Neural crest cell (in vitro differentiated cells): ENCODE measurements around the gene CEP295NL. TPM values are rescaled to one million over a fixed set of nuclear protein-coding genes. Genes with fewer than 3 reads are reported as not detected.

Experiments
- DNase-seq: peaks from one replicate; pipeline ENCODE4 v3.0.0; 2021; ENCODE audit warnings: low read depth, mixed read lengths, low spot score
- H3K27ac Mint-ChIP-seq: one replicate; pipeline ENCODE4 v1.8.0; 2021; ENCODE audit warnings: mild to moderate bottlenecking, mixed read lengths; ENCODE audit not compliant: unreplicated experiment
- H3K27me3 Mint-ChIP-seq: 2 replicates; pipeline ENCODE4 v1.8.0; 2021; ENCODE audit warnings: low read depth, mild to moderate bottlenecking, mixed read lengths
- H3K36me3 Mint-ChIP-seq: 2 replicates; pipeline ENCODE4 v1.8.0; 2021; ENCODE audit warnings: low read depth, mild to moderate bottlenecking, mixed read lengths
- H3K4me1 Mint-ChIP-seq: 2 replicates; pipeline ENCODE4 v1.8.0; 2021; ENCODE audit warnings: mixed read lengths
- H3K4me3 Mint-ChIP-seq: one replicate; pipeline ENCODE4 v1.8.0; 2021; ENCODE audit warnings: mild to moderate bottlenecking, mixed read lengths
- H3K9me3 Mint-ChIP-seq: 2 replicates; pipeline ENCODE4 v1.8.0; 2021; ENCODE audit warnings: mixed read lengths
- CTCF ChIP-seq: fragments of 200-600 bp; sonication (generic); conservative IDR thresholded peaks from 2 replicates; pipeline ENCODE4 v1.5.0; 2021; ENCODE audit warnings: antibody characterized with exemption, mild to moderate bottlenecking
- total RNA-seq: library from RNA; stranded (reverse); gene quantifications from 2 replicates; pipeline ENCODE4 v1.2.1, GENCODE V29; 2021

The CEP295NL gene
- total RNA-seq, 1 donor from 2014 or later = 1.2 TPM

- TF ChIP-seq CTCF = no peak
- H3K27ac Mint-ChIP-seq = no peak overlapping the region
- H3K4me3 Mint-ChIP-seq = no peak overlapping the region
- H3K27me3 Mint-ChIP-seq = no peaks in the 10 kb centered on the region
- peaks cover 14% of the 10 kb centered on the region for H3K4me1 Mint-ChIP-seq
- no peaks in the 10 kb centered on the region for H3K9me3 Mint-ChIP-seq
- DNase-seq = no peak
- H3K36me3 Mint-ChIP-seq = no peaks in the 10 kb centered on the region
These were observed 31.8 kb upstream of the CEP295NL start for GRCh38 chr17:78934681-78935418.

GRCh38 chr17:78933959-78934568 lies 31.1 kb upstream of the CEP295NL start:
- no peaks in the 10 kb centered on the region for H3K9me3 Mint-ChIP-seq
- H3K4me1 Mint-ChIP-seq = peaks cover 14% of the 10 kb centered on the region
- TF ChIP-seq CTCF = no peak
- no peaks in the 10 kb centered on the region for H3K27me3 Mint-ChIP-seq
- no peak overlapping the region for H3K4me3 Mint-ChIP-seq
- DNase-seq = no peak
- no peaks in the 10 kb centered on the region for H3K36me3 Mint-ChIP-seq
- peak overlapping the region; percentile 90 for H3K27ac Mint-ChIP-seq

GRCh38 chr17:78933025-78933958 lies 30.3 kb upstream of the CEP295NL start:
- H3K4me1 Mint-ChIP-seq = peaks cover 14% of the 10 kb centered on the region
- no peaks in the 10 kb centered on the region for H3K9me3 Mint-ChIP-seq
- TF ChIP-seq CTCF = no peak
- DNase-seq = no peak
- no peaks in the 10 kb centered on the region for H3K36me3 Mint-ChIP-seq
- no peaks in the 10 kb centered on the region for H3K27me3 Mint-ChIP-seq
- no peak overlapping the region for H3K27ac Mint-ChIP-seq
- H3K4me3 Mint-ChIP-seq = no peak overlapping the region

- peaks cover 20% of the 10 kb centered on the region for H3K4me1 Mint-ChIP-seq
- no peak for TF ChIP-seq CTCF
These were observed 27.1 kb upstream of the CEP295NL start for GRCh38 chr17:78929908-78930775.

More at GRCh38 chr17:78929908-78930775, 27.1 kb upstream of the CEP295NL start:
- no peaks in the 10 kb centered on the region for H3K27me3 Mint-ChIP-seq
- no peak overlapping the region for H3K4me3 Mint-ChIP-seq
- DNase-seq = no peak
- H3K9me3 Mint-ChIP-seq = no peaks in the 10 kb centered on the region
- H3K27ac Mint-ChIP-seq = peak overlapping the region; percentile 19
- no peaks in the 10 kb centered on the region for H3K36me3 Mint-ChIP-seq
